ENCODE results near the gene HLA-B. TPM values are rescaled to one million over a fixed set of nuclear protein-coding genes. Genes with fewer than 3 reads are reported as not detected.

HLA-B gene
- total and polyA plus RNA-seq, 2 of the 8 experiments (the other 6 are each of a cell fraction or from before 2014, with no cell fraction given), result 154 to 233 TPM

DNA sequence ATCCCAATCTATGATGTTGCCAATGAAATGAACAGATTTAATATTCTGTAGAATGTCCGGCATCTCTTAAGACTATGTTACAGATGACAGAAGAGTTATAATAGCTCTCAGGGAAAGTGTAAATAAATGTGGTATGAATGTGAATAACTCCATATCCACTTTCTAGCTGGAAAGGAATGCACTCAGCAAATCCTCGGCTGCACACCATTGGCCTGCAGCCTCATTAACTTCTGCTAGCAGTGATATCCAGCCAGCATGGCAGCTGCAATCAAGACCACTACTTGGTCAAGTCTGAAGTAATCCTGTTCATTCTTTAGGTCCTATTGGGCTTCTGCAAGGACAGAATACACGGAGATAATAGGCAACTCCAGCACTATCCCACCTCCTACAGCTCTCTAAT lies 29.1 kb upstream of the HLA-B start:
- H3K23ac ChIP-seq (ENCODE audit: insufficient read length), result no peak overlapping the region
- no peak overlapping the region for H2BK12ac ChIP-seq (ENCODE audit: low read depth, low read length)
- H3K4me3 ChIP-seq (ENCODE audit: extremely low read depth in 1 of 4, insufficient read depth in 2 of 4, low read depth in 3 of 4, low read length in 4 of 4), result no peak overlapping the region
- H2BK20ac ChIP-seq (ENCODE audit: low read length), result no peak overlapping the region
- no peak overlapping the region for H2BK120ac ChIP-seq (replicated peaks; ENCODE audit: low read depth, low read length)
- no peak overlapping the region for H4K8ac ChIP-seq (ENCODE audit: extremely low read depth, insufficient read depth, low read length)
- no peak overlapping the region for H2AK5ac ChIP-seq (ENCODE audit: low read depth, low read length)
- ChIA-PET POLR2A (ENCODE audit: partially characterized antibody) (interaction anchor here (0.8 kb wide), 1 partner anchor 217 kb away, joined by 3 read pairs; no protein-coding TSS in a partner anchor), CTCF (ENCODE audit: partially characterized antibody) (interaction anchor here (0.7 to 1.5 kb wide), 3 partner anchors 12 to 56 kb away, joined by 3 to 5 read pairs (median 3); no protein-coding TSS in a partner anchor)
- no peak overlapping the region for H3K27ac ChIP-seq (ENCODE audit: low read depth, low read length)
- no peaks in the 10 kb centered on the region for H3K79me2 ChIP-seq (ENCODE audit: control insufficient read depth in 1 of 2, insufficient read depth in 2 of 2, low read length in 2 of 2)
- H3K9me3 ChIP-seq (ENCODE audit: insufficient read depth in 2 of 2, low read depth in 1 of 2, low read length in 1 of 2), result no peaks in the 10 kb centered on the region
- H3K14ac ChIP-seq (ENCODE audit: insufficient read length), result no peak overlapping the region
- H3K4ac ChIP-seq (replicated peaks; ENCODE audit: insufficient read length, low read depth, low read length), result no peak overlapping the region
- no peak overlapping the region for H3K56ac ChIP-seq (replicated peaks; ENCODE audit: insufficient read length, low read depth, low read length)
- peaks cover 0 to 6% (median 0%) of the 10 kb centered on the region in 4 experiments; a peak in 1 of 7 replicates for H3K4me1 ChIP-seq (replicated peaks in 1 of 4; ENCODE audit: control insufficient read depth in 3 of 4, insufficient read depth in 4 of 4, low read length in 3 of 4)
- H2BK5ac ChIP-seq (ENCODE audit: low read depth, low read length), result no peak overlapping the region
- no peak overlapping the region for H4K91ac ChIP-seq (replicated peaks; ENCODE audit: insufficient read length, low read length)
- peaks cover 0 to 2% of the 10 kb centered on the region in 2 experiments for H4K20me1 ChIP-seq (replicated peaks in 1 of 2; ENCODE audit: control insufficient read depth in 1 of 2, insufficient read depth in 2 of 2, low read length in 2 of 2)
- H3K4me2 ChIP-seq (ENCODE audit: insufficient read depth in 1 of 2, low read depth in 2 of 2, low read length in 2 of 2), result no peak overlapping the region
- no peaks in the 10 kb centered on the region for H3K79me1 ChIP-seq (ENCODE audit: low read depth, low read length)
- H3K9ac ChIP-seq (replicated peaks in 1 of 4; ENCODE audit: extremely low read depth in 1 of 4, low read depth in 3 of 4, low read length in 3 of 4), result no peak overlapping the region
- TF ChIP-seq GTF2F1 (IDR thresholded peaks at IDR 0.05; ENCODE audit: borderline replicate concordance, low read depth, low read length) (no peak), EGR1 (IDR thresholded peaks at IDR 0.05; ENCODE audit: borderline replicate concordance, low read depth, low read length) (no peak), HDAC2 (IDR thresholded peaks at IDR 0.05; ENCODE audit: borderline replicate concordance in 1 of 2, low read depth in 2 of 2, low read length in 2 of 2) (no peak), FOSL1 (IDR thresholded peaks at IDR 0.05; ENCODE audit: insufficient read depth, low read depth, low read length) (no peak)
- no peak overlapping the region for H3K18ac ChIP-seq (ENCODE audit: extremely low read depth, low read length)
- no peak overlapping the region for H2BK15ac ChIP-seq (ENCODE audit: low read length)
- H4K5ac ChIP-seq (ENCODE audit: insufficient read length, low read depth, low read length), result no peak overlapping the region
- H2AFZ ChIP-seq (ENCODE audit: low read length), result no peak overlapping the region
- no peaks in the 10 kb centered on the region for H3K36me3 ChIP-seq (ENCODE audit: control insufficient read depth in 2 of 4, insufficient read depth in 4 of 4, low read length in 3 of 4)
- 84% methylated on average over 3 of the region's 3 CpGs; no CpG with 5 or more reads in 1 of the 2 experiments for WGBS, 2 experiments (ENCODE audit: extremely low coverage in 1 of 2, insufficient coverage in 1 of 2, insufficient read length in 1 of 2, insufficient replicate concordance in 2 of 2, low coverage in 1 of 2, low lambda C conversion rate in 2 of 2, missing lambda C conversion rate in 1 of 2)
- DNase-seq (ENCODE audit: low read depth in 1 of 2, low spot score in 2 of 2) (no peak), FAIRE-seq (no peak)
- no peaks in the 10 kb centered on the region for H3K23me2 ChIP-seq (ENCODE audit: low read depth, low read length)
- H3K27me3 ChIP-seq (replicated peaks in 1 of 4; ENCODE audit: control insufficient read depth in 3 of 4, extremely low read depth in 1 of 4, insufficient read depth in 3 of 4, low read length in 3 of 4), result no peaks in the 10 kb centered on the region
